H9 (cell line): Measurements from ENCODE around the gene IQSEC1. TPM values are rescaled to one million over a fixed set of nuclear protein-coding genes. Genes with fewer than 3 reads are reported as not detected.

Experiments
- DNase-seq: peaks from one replicate; pipeline ENCODE4 v3.0.0-alpha.2; 2017
- H2AFZ ChIP-seq: one replicate; pipeline ENCODE4 v1.6.1; 2013; ENCODE audit warnings: mild to moderate bottlenecking, low read length, control low read depth, moderate library complexity
- H2AK5ac ChIP-seq: 2 replicates; pipeline ENCODE4 v1.6.1; 2013; ENCODE audit warnings: low read length, control low read depth, mixed read lengths; ENCODE audit not compliant: insufficient read length
- H2BK120ac ChIP-seq: one replicate; pipeline ENCODE4 v1.6.1; 2013; ENCODE audit warnings: low read depth, mild to moderate bottlenecking, low read length, control low read depth, inconsistent platforms; ENCODE audit not compliant: poor library complexity, severe bottlenecking
- H2BK12ac ChIP-seq: 2 replicates; pipeline ENCODE4 v1.6.1; 2013; ENCODE audit warnings: low read length, control low read depth, mixed read lengths, low read depth; ENCODE audit not compliant: insufficient read length
- H2BK15ac ChIP-seq: 2 replicates; pipeline ENCODE4 v1.6.1; 2013; ENCODE audit warnings: low read depth, low read length, control low read depth
- H2BK20ac ChIP-seq: one replicate; pipeline ENCODE4 v1.6.1; 2013; ENCODE audit warnings: low read depth, mild to moderate bottlenecking, low read length, control low read depth, inconsistent platforms; ENCODE audit not compliant: poor library complexity, severe bottlenecking
- H2BK5ac ChIP-seq: 2 replicates; pipeline ENCODE4 v1.6.1; 2013; ENCODE audit warnings: low read length, control low read depth, mixed read lengths; ENCODE audit not compliant: insufficient read length
- H3K14ac ChIP-seq: 2 replicates; pipeline ENCODE4 v1.6.1; 2013; ENCODE audit warnings: low read length, control low read depth; ENCODE audit not compliant: insufficient read depth
- H3K18ac ChIP-seq: 2 replicates; pipeline ENCODE4 v1.6.1; 2013; ENCODE audit warnings: low read depth, mild to moderate bottlenecking, mixed read lengths, low read length, control low read depth; ENCODE audit not compliant: insufficient read length
- H3K23ac ChIP-seq: 2 replicates; pipeline ENCODE4 v1.6.1; 2013; ENCODE audit warnings: low read length, control low read depth, mixed read lengths, low read depth; ENCODE audit not compliant: insufficient read length
- H3K23me2 ChIP-seq: 2 replicates; pipeline ENCODE4 v1.6.1; 2013; ENCODE audit warnings: low read depth, mild to moderate bottlenecking, mixed read lengths, low read length, control low read depth; ENCODE audit not compliant: insufficient read length, poor library complexity, severe bottlenecking
- H3K27ac ChIP-seq: 2 replicates; pipeline ENCODE4 v1.5.1; 2013; ENCODE audit warnings: low read length, control low read depth, mixed read lengths, low read depth; ENCODE audit not compliant: insufficient read length
- H3K27me3 ChIP-seq: 2 replicates; pipeline ENCODE4 v1.6.1; 2013; ENCODE audit warnings: low read length, control low read depth, inconsistent platforms; ENCODE audit not compliant: insufficient read depth
- H3K4ac ChIP-seq: 2 replicates; pipeline ENCODE4 v1.6.1; 2013; ENCODE audit warnings: low read depth, mild to moderate bottlenecking, control low read depth, inconsistent platforms, low read length, moderate library complexity
- H3K4me1 ChIP-seq: 2 replicates; pipeline ENCODE4 v1.6.1; 2013; ENCODE audit warnings: low read length, control low read depth, inconsistent platforms; ENCODE audit not compliant: insufficient read depth
- H3K4me2 ChIP-seq: 2 replicates; pipeline ENCODE4 v1.6.1; 2013; ENCODE audit warnings: low read length, control low read depth, mixed read lengths; ENCODE audit not compliant: insufficient read length, insufficient read depth
- H3K56ac ChIP-seq: 2 replicates; pipeline ENCODE4 v1.6.1; 2013; ENCODE audit warnings: low read depth, mild to moderate bottlenecking, mixed read lengths, low read length, control low read depth; ENCODE audit not compliant: insufficient read length
- H3K79me1 ChIP-seq: 2 replicates; pipeline ENCODE4 v1.6.1; 2013; ENCODE audit warnings: low read depth, mild to moderate bottlenecking, moderate library complexity, low read length, control low read depth, inconsistent platforms; ENCODE audit not compliant: insufficient read depth, poor library complexity, severe bottlenecking
- H3K79me2 ChIP-seq: 2 replicates; pipeline ENCODE4 v1.6.1; 2013; ENCODE audit warnings: low read length, control low read depth, inconsistent platforms; ENCODE audit not compliant: insufficient read depth
- H3K9ac ChIP-seq: 2 replicates; pipeline ENCODE4 v1.6.1; 2013; ENCODE audit warnings: low read length, control low read depth, mixed read lengths; ENCODE audit not compliant: insufficient read length; ENCODE audit errors: extremely low read depth
- H3K9me3 ChIP-seq: one replicate; pipeline ENCODE4 v1.6.1; 2013; ENCODE audit warnings: low read depth, low read length, inconsistent platforms; ENCODE audit not compliant: control insufficient read depth
- H3T11ph ChIP-seq: one replicate; pipeline ENCODE4 v1.6.1; 2013; ENCODE audit warnings: mild to moderate bottlenecking, low read length, control low read depth, inconsistent platforms
- H4K20me1 ChIP-seq: one replicate; pipeline ENCODE4 v1.6.1; 2013; ENCODE audit not compliant: control insufficient read depth, insufficient read length, insufficient read depth
- H4K5ac ChIP-seq: 2 replicates; pipeline ENCODE4 v1.6.1; 2013; ENCODE audit warnings: low read depth, mild to moderate bottlenecking, mixed read lengths, low read length, control low read depth; ENCODE audit not compliant: insufficient read length
- H4K8ac ChIP-seq: replicated peaks from 2 replicates; pipeline ENCODE4 v1.6.1; 2013; ENCODE audit warnings: low read length, control low read depth, mixed read lengths, low read depth; ENCODE audit not compliant: insufficient read length
- H4K91ac ChIP-seq: 2 replicates; pipeline ENCODE4 v1.6.1; 2013; ENCODE audit warnings: low read depth, mild to moderate bottlenecking, moderate library complexity, mixed read lengths, low read length, control low read depth; ENCODE audit not compliant: insufficient read length
- H3K27ac Mint-ChIP-seq, 3 experiments: 2 replicates in 2 of 3; 3 replicates in 1 of 3; pipeline ENCODE4 v1.8.0; 2020 to 2021; ENCODE audit warnings: mixed read lengths in 3 of 3, mild to moderate bottlenecking in 1 of 3, moderate library complexity in 1 of 3
- H3K27me3 Mint-ChIP-seq: 2 replicates; pipeline ENCODE4 v1.8.0; 2021; ENCODE audit warnings: low read depth, mild to moderate bottlenecking, moderate library complexity, mixed read lengths
- H3K36me3 Mint-ChIP-seq, 3 experiments: 2 replicates in 2 of 3; 3 replicates in 1 of 3; pipeline ENCODE4 v1.8.0; 2020 to 2021; ENCODE audit warnings: low read depth in 3 of 3, mixed read lengths in 3 of 3; ENCODE audit not compliant: insufficient read depth in 1 of 3
- H3K4me1 Mint-ChIP-seq, 2 experiments: 2 replicates each; pipeline ENCODE4 v1.8.0; 2020; ENCODE audit warnings: mixed read lengths in 2 of 2
- H3K4me3 Mint-ChIP-seq, 2 experiments: 2 replicates in 1 of 2; 3 replicates in 1 of 2; pipeline ENCODE4 v1.8.0; 2020 to 2021; ENCODE audit warnings: mild to moderate bottlenecking in 2 of 2, mixed read lengths in 2 of 2, moderate library complexity in 1 of 2
- H3K9me3 Mint-ChIP-seq, 2 experiments: 2 replicates in 1 of 2; 3 replicates in 1 of 2; pipeline ENCODE4 v1.8.0; 2020; ENCODE audit warnings: mild to moderate bottlenecking in 2 of 2, mixed read lengths in 2 of 2, moderate library complexity in 1 of 2
- CTCF ChIP-seq: fragments of 200-600 bp; sonication (generic); conservative IDR thresholded peaks from 3 replicates; pipeline ENCODE4 v1.8.0; 2021; ENCODE audit warnings: antibody characterized with exemption, mild to moderate bottlenecking
- WGBS: extraction: QIAGEN DNeasy Blood & Tissue Kit; methylation state at CpG from one replicate; pipeline ENCODE4 v1.1.7; 2013; ENCODE audit warnings: missing lambda C conversion rate, low lambda C conversion rate, mixed read lengths; ENCODE audit not compliant: insufficient read length; ENCODE audit errors: extremely low coverage; 5-methylcytosine and 5-hydroxymethylcytosine counted together
- total RNA-seq: library from RNA; stranded (reverse); gene quantifications from 2 replicates; pipeline ENCODE4 v1.2.1, GENCODE V29; 2021

IQSEC1 gene
- total RNA-seq, 1 experiment from 2014 or later: 19.1 TPM

GRCh38 chr3:13106308-13107001, 33.2 kb upstream of the IQSEC1 start:
- Histone ChIP-seq H3K18ac (no peak overlapping the region), H3K23me2 (no peaks in the 10 kb centered on the region), H3K27ac (no peak overlapping the region), H2BK120ac (no peak overlapping the region), H3K4me2 (no peak overlapping the region), H2AFZ (no peak overlapping the region), H4K8ac (no peak overlapping the region), H3K9ac (no peak overlapping the region), H2BK12ac (no peak overlapping the region), H4K5ac (no peak overlapping the region), H2BK20ac (no peak overlapping the region), H3K4me1 (no peaks in the 10 kb centered on the region), H3K56ac (no peak overlapping the region), H2BK5ac (no peak overlapping the region), H3K9me3 (no peaks in the 10 kb centered on the region), H4K91ac (no peak overlapping the region), H2BK15ac (no peak overlapping the region), H2AK5ac (no peak overlapping the region), H3K27me3 (no peaks in the 10 kb centered on the region), H4K20me1 (no peaks in the 10 kb centered on the region), H3K79me1 (no peaks in the 10 kb centered on the region), H3K14ac (no peak overlapping the region), H3K23ac (no peak overlapping the region), H3T11ph (no peak overlapping the region), H3K79me2 (no peaks in the 10 kb centered on the region), H3K4ac (no peak overlapping the region)
- DNase-seq: no peak
- H3K27me3 Mint-ChIP-seq: no peaks in the 10 kb centered on the region; the same call in 1 of the 2 replicates
- H3K36me3 Mint-ChIP-seq: no peaks in the 10 kb centered on the region; a peak in 1 of 7 replicates
- no peak for TF ChIP-seq CTCF
- H3K27ac Mint-ChIP-seq: peak overlapping the region in 1 of 3 experiments; percentile 90; a peak in 1 of 7 replicates
- no CpG with 5 or more reads among the region's 6 CpGs for WGBS
- no peak overlapping the region for H3K4me3 Mint-ChIP-seq
- H3K9me3 Mint-ChIP-seq: no peaks in the 10 kb centered on the region
- H3K4me1 Mint-ChIP-seq: peaks cover 0 to 9% of the 10 kb centered on the region in 2 experiments; a peak in 2 of 4 replicates
